HL-60 (cell line): ENCODE data around the gene KCNJ3.

Source experiments
- DNase-seq, 2 experiments: peaks; one replicate each; pipeline ENCODE4 v3.0.0-alpha.2; 2010 to 2020; ENCODE audit warnings: low read depth in 1 of 2, low spot score in 1 of 2
- H3K27ac ChIP-seq: fragments of 250-450 bp; sonication (Bioruptor Pico); replicated peaks from 2 replicates; pipeline ENCODE4 v1.5.1; 2020; ENCODE audit warnings: mild to moderate bottlenecking, moderate library complexity
- H3K27me3 ChIP-seq: fragments of 250-450 bp; sonication (Bioruptor Pico); 2 replicates; pipeline ENCODE4 v1.5.1; 2021; ENCODE audit warnings: mild to moderate bottlenecking, moderate library complexity; ENCODE audit not compliant: insufficient read depth, poor library complexity, severe bottlenecking
- H3K4me3 ChIP-seq: replicated peaks from 2 replicates; pipeline ENCODE4 v1.5.1; 2011; ENCODE audit warnings: mild to moderate bottlenecking, control low read depth, low read length; ENCODE audit not compliant: insufficient read depth
- GABPA ChIP-seq: IDR thresholded peaks from 2 replicates; pipeline ENCODE4 v1.6.1; 2012; ENCODE audit warnings: low read depth
- POLR2AphosphoS5 ChIP-seq: IDR thresholded peaks from 2 replicates; pipeline ENCODE4 v1.6.1; 2012; ENCODE audit warnings: low read depth
- REST ChIP-seq: IDR thresholded peaks from 2 replicates; pipeline ENCODE4 v1.6.1; 2012; ENCODE audit warnings: low read depth; ENCODE audit not compliant: insufficient replicate concordance
- SPI1 ChIP-seq: IDR thresholded peaks from 2 replicates; pipeline ENCODE4 v1.6.1; 2012; ENCODE audit warnings: low read depth, mild to moderate bottlenecking, borderline replicate concordance
- TF ChIP-seq, protein P1 (sequence below): IDR thresholded peaks from one replicate; pipeline ENCODE4 v1.5.1; 2011; ENCODE audit warnings: low read length, control low read depth, inconsistent platforms; ENCODE audit not compliant: insufficient read depth

Gene KCNJ3

GRCh38 chr2:154814856-154815255 lies 116.4 kb downstream of the KCNJ3 start:
- no peaks in the 10 kb centered on the region for H3K27me3 ChIP-seq
- DNase-seq: no peak
- no peak overlapping the region for H3K27ac ChIP-seq
- no peak overlapping the region for H3K4me3 ChIP-seq
- TF ChIP-seq GABPA (no peak), REST (no peak), POLR2AphosphoS5 (no peak), SPI1 (no peak)
- TF ChIP-seq, protein P1, sequence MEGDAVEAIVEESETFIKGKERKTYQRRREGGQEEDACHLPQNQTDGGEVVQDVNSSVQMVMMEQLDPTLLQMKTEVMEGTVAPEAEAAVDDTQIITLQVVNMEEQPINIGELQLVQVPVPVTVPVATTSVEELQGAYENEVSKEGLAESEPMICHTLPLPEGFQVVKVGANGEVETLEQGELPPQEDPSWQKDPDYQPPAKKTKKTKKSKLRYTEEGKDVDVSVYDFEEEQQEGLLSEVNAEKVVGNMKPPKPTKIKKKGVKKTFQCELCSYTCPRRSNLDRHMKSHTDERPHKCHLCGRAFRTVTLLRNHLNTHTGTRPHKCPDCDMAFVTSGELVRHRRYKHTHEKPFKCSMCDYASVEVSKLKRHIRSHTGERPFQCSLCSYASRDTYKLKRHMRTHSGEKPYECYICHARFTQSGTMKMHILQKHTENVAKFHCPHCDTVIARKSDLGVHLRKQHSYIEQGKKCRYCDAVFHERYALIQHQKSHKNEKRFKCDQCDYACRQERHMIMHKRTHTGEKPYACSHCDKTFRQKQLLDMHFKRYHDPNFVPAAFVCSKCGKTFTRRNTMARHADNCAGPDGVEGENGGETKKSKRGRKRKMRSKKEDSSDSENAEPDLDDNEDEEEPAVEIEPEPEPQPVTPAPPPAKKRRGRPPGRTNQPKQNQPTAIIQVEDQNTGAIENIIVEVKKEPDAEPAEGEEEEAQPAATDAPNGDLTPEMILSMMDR: no peak

GRCh38 chr2:154825358-154825757 lies 126.9 kb downstream of the KCNJ3 start:
- H3K4me3 ChIP-seq: no peak overlapping the region
- no peak for TF ChIP-seq SPI1
- no peak for TF ChIP-seq GABPA
- no peak for TF ChIP-seq POLR2AphosphoS5
- TF ChIP-seq, protein P1: no peak
- no peak for TF ChIP-seq REST
- H3K27ac ChIP-seq: no peak overlapping the region
- H3K27me3 ChIP-seq: no peaks in the 10 kb centered on the region
- no peak for DNase-seq

- Histone ChIP-seq H3K4me3 (no peak overlapping the region), H3K27me3 (no peaks in the 10 kb centered on the region), H3K27ac (no peak overlapping the region)
- no peak for DNase-seq
- TF ChIP-seq POLR2AphosphoS5: no peak
- TF ChIP-seq, protein P1: no peak
- no peak for TF ChIP-seq REST
- no peak for TF ChIP-seq SPI1
- no peak for TF ChIP-seq GABPA
Measured at GRCh38 chr2:154826827-154827226, 128.3 kb downstream of the KCNJ3 start.
